Osteocyte (in vitro differentiated cells): ENCODE data around the gene SKIC2. TPM values are rescaled to one million over a fixed set of nuclear protein-coding genes. Genes with fewer than 3 reads are reported as not detected.
"Not testable (repeated sequence)": the region's sequence is repeated elsewhere in the genome, so short reads cannot be mapped to it uniquely, and the experiment has no call there.

Experiments used
- DNase-seq: peaks from one replicate; pipeline ENCODE4 v3.0.0; 2021; ENCODE audit warnings: mixed read lengths; ENCODE audit not compliant: unreplicated experiment; ENCODE audit errors: extremely low spot score
- H3K27ac Mint-ChIP-seq: one replicate; pipeline ENCODE4 v1.8.0; 2021; ENCODE audit warnings: mild to moderate bottlenecking, mixed read lengths; ENCODE audit not compliant: unreplicated experiment
- H3K27me3 Mint-ChIP-seq: one replicate; pipeline ENCODE4 v1.8.0; 2021; ENCODE audit warnings: mixed read lengths; ENCODE audit not compliant: unreplicated experiment
- H3K36me3 Mint-ChIP-seq: one replicate; pipeline ENCODE4 v1.8.0; 2021; ENCODE audit warnings: mixed read lengths; ENCODE audit not compliant: unreplicated experiment
- H3K4me1 Mint-ChIP-seq: one replicate; pipeline ENCODE4 v1.8.0; 2021; ENCODE audit warnings: mixed read lengths; ENCODE audit not compliant: unreplicated experiment
- H3K4me3 Mint-ChIP-seq: one replicate; pipeline ENCODE4 v1.8.0; 2021; ENCODE audit warnings: mild to moderate bottlenecking, moderate library complexity, mixed read lengths; ENCODE audit not compliant: unreplicated experiment
- H3K9me3 Mint-ChIP-seq: one replicate; pipeline ENCODE4 v1.8.0; 2021; ENCODE audit warnings: mixed read lengths; ENCODE audit not compliant: unreplicated experiment
- long read RNA-seq: library from polyadenylated mRNA; unstranded; transcript quantifications from one replicate; pipeline ENCODE4 v2.0.0, GENCODE V29; 2021
- total RNA-seq: library from RNA; stranded (reverse); gene quantifications from 2 replicates; pipeline ENCODE4 v1.2.1, GENCODE V29; 2021
- TF ChIP-seq, protein P1 (sequence below): fragments of 200-600 bp; sonication (generic); IDR thresholded peaks from 2 replicates; pipeline ENCODE4 v1.5.0; 2021; ENCODE audit warnings: antibody characterized with exemption, mild to moderate bottlenecking, moderate library complexity

SKIC2 gene
- 69.3 and 84.3 TPM in 2 replicates for total RNA-seq
- long read RNA-seq, transcript SKIV2L-201 (28 exons, 3,894 nt): major isoform, 51 of 85 reads
- long read RNA-seq, partial matches to known transcripts: 22 of 85 reads
- long read RNA-seq, other reads (novel, unspliced or antisense): 12 of 85 reads

DNA sequence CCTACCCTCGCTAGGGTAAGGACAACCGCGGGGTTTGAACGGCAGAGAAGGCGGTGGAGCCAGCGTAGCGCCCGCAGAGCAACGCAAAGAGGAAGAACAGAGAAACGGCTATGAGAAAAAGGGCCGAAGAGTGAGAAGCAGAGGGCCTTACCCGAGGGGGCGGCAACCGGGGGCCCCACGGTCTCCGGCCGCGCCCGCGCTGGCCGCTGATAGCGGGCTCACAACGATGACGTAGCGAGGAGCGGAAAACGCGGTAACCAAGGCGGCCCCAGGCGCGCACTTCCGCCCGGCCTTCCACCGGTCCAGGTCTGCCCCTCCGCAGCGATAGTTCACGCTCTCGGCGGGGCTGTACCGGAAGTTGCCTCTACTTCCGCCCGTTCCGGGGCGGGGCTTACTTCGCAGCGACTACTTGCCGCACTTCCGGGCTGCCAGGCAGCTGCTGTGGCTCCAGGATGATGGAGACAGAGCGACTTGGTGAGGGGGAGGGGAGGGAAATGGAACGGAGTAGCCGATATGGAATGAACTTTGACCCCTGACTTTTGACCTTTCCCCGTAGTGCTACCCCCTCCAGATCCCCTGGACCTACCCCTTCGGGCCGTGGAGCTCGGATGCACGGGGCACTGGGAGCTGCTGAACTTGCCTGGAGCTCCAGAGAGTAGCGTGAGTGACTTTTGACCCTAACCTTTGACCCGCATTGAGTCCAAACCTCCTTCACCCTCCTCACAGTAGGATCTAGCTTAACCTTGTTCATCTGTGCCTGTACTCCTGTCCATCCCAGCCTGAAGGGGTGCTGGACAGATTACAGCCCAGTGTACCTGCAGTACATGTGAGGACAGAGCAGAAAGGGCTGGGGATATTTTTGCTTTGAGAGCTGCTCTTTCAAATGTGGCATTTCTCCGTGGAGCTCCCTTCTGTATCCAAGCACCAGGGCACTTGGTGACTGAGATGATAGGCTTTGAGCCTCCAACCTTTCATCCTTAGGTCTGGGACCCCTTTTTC lies at the start of gene SKIC2, which contains the start of gene NELFE:
TSS of gene SKIC2 (plus strand) at position 435 of the 999 bp plus-strand sequence. CDS start at position 453, 18 bp downstream.
TSS of gene NELFE (minus strand) at position 231 of the 999 bp plus-strand sequence. CDS start 525 bp downstream, outside the sequence.
- Mint-ChIP-seq H3K27me3 (no peaks in the 10 kb centered on the region), H3K4me1 (peaks cover 23% of the 10 kb centered on the region), H3K36me3 (peaks cover 48% of the 10 kb centered on the region), H3K4me3 (peak within 1 kb of the TSS; percentile 96), H3K27ac (peak within 1 kb of the TSS; percentile 95), H3K9me3 (no peaks in the 10 kb centered on the region)
- peak; percentile 99 for DNase-seq
- TF ChIP-seq, protein P1, sequence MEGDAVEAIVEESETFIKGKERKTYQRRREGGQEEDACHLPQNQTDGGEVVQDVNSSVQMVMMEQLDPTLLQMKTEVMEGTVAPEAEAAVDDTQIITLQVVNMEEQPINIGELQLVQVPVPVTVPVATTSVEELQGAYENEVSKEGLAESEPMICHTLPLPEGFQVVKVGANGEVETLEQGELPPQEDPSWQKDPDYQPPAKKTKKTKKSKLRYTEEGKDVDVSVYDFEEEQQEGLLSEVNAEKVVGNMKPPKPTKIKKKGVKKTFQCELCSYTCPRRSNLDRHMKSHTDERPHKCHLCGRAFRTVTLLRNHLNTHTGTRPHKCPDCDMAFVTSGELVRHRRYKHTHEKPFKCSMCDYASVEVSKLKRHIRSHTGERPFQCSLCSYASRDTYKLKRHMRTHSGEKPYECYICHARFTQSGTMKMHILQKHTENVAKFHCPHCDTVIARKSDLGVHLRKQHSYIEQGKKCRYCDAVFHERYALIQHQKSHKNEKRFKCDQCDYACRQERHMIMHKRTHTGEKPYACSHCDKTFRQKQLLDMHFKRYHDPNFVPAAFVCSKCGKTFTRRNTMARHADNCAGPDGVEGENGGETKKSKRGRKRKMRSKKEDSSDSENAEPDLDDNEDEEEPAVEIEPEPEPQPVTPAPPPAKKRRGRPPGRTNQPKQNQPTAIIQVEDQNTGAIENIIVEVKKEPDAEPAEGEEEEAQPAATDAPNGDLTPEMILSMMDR: no peak

DNA sequence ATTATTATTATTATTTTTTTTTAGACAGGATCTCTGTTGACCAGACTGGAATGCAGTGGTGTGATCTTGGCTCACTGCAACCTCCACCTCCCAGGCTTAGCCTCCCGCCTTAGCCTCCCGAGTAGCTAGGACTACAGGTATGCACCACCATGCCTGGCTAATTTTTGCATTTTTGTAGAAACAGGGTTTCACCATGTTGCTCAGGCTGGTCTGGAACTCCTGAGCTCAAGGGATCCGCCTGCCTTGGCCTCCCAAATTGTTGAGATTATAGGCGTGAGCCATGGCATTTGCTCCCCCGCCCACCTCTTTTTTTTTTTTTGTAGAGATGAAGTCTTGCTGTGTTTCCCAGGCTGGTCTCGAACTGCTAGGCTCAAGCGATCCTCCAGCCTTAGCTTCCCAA lies 49.7 kb upstream of the SKIC2 start:
- not testable (repeated sequence) for H3K9me3 Mint-ChIP-seq, H3K36me3 Mint-ChIP-seq, H3K27ac Mint-ChIP-seq, H3K27me3 Mint-ChIP-seq, DNase-seq, H3K4me3 Mint-ChIP-seq
- peaks cover 19% of the 10 kb centered on the region for H3K4me1 Mint-ChIP-seq

DNA sequence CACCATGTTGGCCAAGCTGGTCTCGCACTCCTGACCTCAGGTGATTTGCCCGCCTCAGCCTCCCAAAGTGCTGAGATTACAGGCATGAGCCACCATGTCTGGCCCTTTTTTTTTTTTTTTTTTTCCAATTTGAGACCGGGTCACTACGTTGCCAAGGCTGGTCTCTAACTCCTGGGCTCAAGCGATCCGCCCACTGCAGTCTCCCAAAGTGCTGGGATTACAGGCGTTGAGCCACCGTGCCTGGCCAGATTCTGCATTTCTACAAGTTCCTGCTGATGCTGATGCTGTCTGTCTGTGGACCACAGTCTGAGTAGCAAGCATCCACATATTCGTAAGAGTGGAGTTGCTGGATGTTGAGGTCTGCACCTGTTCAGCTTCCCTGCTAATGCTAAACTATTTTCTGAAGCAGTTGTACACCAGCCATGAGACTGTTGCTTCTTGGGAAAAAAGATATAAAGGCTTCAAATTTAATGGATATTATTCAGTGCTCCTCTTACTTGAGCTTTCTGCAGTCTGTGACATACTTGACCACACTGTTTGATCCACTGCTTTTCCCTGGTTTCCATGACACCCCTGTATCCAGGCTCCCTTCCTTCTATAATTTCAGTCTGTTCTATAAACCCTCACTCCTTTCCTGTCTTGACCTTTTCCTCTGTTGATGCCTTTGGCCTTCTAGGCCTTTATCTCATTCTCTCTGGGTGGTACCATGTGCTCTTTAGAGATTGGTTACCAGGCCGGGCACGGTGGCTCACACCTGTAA lies 47.0 kb upstream of the SKIC2 start:
- no peak overlapping the region for H3K4me3 Mint-ChIP-seq
- peak overlapping the region; percentile 32 for H3K27ac Mint-ChIP-seq
- peaks cover 19% of the 10 kb centered on the region for H3K4me1 Mint-ChIP-seq

DNA sequence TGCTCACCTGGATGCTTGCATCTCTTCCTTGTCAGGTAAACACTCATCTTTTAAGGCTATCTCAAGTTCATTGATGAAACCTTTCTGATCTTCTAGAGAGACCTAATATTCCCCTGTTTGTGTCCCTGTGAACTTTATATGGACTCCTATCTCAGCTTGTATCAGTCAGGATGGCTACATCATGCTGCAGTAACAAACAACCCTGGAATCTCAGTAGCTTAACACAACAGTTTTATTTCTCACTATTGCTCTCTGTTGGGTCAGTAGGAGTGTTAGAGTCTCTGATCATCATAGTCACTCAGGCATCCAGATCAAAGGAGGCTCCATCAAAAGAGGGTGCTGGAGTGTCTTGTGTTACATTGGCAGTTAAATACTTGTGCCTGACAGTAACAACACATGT lies 43.6 kb upstream of the SKIC2 start:
- no peaks in the 10 kb centered on the region for H3K36me3 Mint-ChIP-seq
- H3K27ac Mint-ChIP-seq: no peak overlapping the region
- H3K4me3 Mint-ChIP-seq: no peak overlapping the region
- peaks cover 7% of the 10 kb centered on the region for H3K4me1 Mint-ChIP-seq
- no peaks in the 10 kb centered on the region for H3K9me3 Mint-ChIP-seq
- TF ChIP-seq, protein P1: no peak
- no peaks in the 10 kb centered on the region for H3K27me3 Mint-ChIP-seq
- DNase-seq: no peak

More for the DNA sequence above, 47.0 kb upstream of the SKIC2 start:
- H3K27me3 Mint-ChIP-seq: no peaks in the 10 kb centered on the region
- no peaks in the 10 kb centered on the region for H3K9me3 Mint-ChIP-seq
- DNase-seq: no peak
- TF ChIP-seq, protein P1: no peak
- no peaks in the 10 kb centered on the region for H3K36me3 Mint-ChIP-seq

DNA sequence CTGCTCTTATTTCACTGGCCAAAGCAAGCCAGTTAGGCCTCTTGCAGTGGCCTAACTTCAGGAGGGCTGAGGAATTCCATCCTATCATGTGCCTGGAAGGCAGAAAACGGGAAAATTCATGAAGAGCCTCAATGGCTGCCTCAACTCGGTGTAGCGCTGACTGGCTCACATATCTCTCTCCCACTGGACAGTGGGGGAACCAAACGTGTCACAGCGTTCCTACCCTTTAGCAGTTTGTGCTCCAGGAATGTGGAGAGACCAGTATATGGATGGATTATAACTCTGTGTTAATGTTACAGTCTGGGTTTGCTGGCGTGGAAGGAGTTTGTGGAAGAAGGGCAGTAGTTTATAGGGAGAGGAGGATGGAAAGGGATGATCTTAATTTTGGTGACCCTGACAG lies 43.2 kb upstream of the SKIC2 start:
- peaks cover 7% of the 10 kb centered on the region for H3K4me1 Mint-ChIP-seq
- H3K4me3 Mint-ChIP-seq: no peak overlapping the region
- H3K36me3 Mint-ChIP-seq: no peaks in the 10 kb centered on the region
- no peak for DNase-seq
- no peaks in the 10 kb centered on the region for H3K9me3 Mint-ChIP-seq
- no peak overlapping the region for H3K27ac Mint-ChIP-seq
- TF ChIP-seq, protein P1: no peak
- H3K27me3 Mint-ChIP-seq: no peaks in the 10 kb centered on the region
